COLO668 (cell line): ENCODE results near the gene HMGB3.
"Not testable (repeated sequence)": the region's sequence is repeated elsewhere in the genome, so short reads cannot be mapped to it uniquely, and the experiment has no call there.

Experiments
- DNase-seq: peaks from one replicate; lab custom pipeline; 2025; ENCODE audit not compliant: unreplicated experiment; lab: John Stamatoyannopoulos, UW

Gene HMGB3

DNA sequence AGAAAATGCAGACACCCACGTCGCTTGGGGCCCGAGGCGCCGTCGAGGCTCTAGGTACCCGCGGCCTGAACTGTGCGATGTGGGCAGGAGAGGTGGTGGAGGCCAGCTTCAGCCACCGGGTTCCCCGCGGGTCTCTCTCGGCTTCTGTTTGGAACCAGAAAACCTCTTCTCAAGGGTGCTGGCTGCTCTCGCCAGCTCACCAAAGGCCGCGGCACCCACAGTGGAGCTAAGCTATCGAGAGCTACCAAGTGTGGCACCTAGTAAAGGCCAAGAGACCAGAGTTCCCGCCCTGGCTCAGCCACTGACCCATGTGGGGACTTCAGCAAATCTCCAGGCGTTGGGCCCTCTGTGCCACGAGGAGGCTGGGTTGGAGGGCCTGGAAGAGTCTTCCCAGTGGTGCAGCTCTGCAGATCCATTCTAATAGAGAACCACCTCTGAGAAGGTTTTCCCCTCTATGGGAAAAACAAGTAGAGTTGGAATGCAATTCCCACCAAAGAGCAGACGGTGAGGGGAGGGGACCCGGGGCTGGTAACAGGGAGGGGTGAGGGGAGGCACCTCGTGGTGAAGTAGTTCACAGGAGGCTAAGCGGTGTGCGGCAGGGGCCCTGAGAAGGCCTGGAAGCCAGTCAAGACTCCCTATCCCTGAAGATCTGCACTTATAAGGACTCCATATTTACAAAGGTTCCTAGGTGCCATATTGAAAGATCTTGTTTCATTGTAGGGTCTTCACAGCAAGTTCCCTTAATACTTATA, 5.5 kb upstream of the HMGB3 start:
- no peak for DNase-seq

DNA sequence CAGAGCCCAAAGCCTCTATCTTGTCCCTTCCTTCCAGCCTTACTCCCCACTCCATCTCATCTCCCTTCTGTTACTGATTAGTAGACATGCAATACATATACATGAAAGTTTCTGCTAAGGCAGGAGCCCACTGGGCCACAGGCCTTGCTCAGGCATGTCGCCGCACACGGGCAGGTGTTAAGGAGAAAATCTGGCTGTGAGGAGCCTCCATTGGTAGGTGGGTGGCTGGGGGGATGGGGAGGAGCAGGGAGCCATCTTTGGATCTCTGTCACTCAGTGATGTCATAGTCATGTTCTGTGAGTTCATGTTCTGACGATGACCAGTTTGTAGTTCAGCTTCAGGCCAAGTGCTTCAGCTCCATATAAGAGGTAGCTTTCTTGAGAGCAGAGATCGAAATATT, 2.9 kb upstream of the HMGB3 start:
- DNase-seq = no peak

DNA sequence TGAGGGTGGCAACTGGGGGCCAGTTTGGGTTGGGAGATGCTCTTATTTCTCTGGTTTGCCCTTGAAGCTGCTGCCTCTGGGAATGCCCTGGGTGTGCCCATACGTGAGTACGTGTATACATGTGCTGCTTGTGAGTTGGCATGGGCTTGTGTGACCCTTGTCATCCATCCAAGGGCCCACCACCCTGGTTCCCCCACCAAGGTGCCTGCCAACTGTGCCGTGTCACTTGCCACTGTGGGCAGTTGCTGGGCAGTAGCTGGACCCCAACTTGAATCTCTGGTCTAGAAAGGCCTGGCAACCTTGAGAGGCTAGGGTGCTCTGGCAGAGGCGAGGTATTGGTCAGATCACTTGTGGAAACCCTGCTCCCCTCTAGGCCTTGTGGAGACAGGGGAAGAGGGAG, 2.4 kb upstream of the HMGB3 start:
- no peak for DNase-seq

DNA sequence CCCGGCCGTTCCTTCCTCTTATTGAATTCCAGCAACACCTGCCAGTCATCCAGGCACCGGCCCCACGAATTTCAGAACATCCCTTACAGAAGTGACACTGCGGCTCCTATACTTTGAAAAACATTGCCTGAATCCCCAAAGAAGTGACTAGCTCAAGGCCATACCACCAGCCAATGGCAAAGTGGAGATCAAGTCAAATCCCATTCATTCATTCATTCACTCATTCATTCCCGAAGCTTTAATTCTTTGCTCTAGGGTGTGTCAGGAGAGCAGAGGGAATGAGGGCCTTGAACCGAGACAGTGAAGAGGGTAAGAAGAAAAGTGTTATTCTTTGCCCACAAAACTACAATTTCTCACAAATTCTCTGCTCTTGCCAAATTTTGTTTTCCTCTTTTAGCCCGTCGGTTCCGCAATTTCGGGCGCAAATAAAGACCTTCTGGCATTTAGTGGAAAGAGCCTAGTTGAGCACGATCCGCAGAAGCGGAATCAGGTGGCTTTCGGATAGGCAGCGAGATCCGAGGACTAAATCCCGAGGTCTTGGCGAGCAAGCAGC, 824 bp upstream of the HMGB3 start:
- no peak for DNase-seq

DNA sequence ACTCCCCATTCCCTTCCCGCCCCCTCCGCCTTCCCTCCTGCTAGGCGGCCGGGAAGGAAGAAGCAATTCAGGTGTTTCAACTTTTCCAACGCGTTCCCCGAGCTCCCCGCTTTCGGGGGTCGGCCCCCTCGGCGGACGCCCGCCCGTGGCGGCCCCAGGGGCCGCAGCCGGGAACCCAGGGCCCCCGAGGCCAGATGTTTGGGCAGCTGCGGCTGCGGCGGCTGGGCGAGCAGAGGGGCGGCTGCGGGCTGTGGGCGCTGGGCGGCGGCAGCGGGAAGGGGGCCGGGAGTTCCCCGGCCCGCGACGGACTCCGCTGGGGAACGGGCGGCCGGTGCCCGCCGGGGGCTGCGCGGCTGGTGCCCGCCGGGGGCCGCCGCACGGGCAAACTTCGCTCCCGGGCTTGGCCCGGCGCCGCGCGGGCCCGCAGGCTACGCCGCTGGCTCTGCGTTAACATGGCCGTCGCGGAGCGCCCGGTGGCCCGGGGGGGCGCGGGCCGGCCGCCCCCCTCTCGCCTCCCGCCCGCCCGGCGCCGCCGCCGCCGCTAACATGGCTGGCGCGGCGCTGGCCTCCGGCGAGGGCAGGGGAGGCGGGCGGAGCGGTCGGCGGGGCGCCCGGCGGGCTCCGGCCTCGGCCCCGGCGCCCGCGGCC, 510 bp downstream of the HMGB3 start:
- DNase-seq = peak; percentile 68

DNA sequence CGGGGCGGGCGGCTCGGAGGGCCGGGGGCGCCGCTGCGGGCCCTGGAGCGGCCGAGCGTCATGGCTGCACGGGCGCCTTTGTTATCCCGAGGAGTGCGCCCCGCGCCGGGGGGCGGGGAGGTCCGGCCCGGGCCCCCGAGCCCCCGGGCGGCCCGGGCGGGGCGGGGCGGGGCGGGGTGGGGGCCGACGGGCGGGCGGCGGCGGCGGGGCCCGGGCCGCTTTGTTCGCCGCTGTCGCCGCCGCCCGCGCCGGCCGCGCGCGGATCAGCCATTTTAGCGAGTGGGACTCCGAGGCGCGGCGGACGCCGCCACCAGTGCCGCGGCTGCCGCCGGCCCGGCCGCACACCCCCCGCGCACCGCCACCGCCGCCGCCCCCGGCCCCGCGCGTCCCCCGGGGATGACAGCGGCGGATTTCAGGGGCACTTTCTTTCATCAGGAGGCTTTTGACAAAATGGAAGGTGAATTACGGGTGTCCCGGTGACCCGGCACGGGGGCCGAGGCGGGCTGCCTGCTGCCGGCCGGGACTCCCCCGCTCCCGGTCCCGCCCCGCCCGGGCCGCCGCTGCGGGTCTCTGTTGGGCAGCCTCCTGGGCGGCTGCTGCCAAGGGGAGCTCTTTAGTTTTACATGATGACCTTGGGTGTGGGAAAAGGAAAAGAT, 1.2 kb downstream of the HMGB3 start:
- DNase-seq = peak; percentile 64

DNA sequence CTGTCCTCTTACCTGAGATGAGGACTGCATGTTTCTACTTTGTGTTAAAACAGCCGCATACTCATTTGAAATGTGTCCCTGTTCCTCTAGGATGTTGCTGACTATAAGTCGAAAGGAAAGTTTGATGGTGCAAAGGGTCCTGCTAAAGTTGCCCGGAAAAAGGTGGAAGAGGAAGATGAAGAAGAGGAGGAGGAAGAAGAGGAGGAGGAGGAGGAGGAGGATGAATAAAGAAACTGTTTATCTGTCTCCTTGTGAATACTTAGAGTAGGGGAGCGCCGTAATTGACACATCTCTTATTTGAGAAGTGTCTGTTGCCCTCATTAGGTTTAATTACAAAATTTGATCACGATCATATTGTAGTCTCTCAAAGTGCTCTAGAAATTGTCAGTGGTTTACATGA, 4.6 kb downstream of the HMGB3 start:
- DNase-seq = not testable (repeated sequence)

DNA sequence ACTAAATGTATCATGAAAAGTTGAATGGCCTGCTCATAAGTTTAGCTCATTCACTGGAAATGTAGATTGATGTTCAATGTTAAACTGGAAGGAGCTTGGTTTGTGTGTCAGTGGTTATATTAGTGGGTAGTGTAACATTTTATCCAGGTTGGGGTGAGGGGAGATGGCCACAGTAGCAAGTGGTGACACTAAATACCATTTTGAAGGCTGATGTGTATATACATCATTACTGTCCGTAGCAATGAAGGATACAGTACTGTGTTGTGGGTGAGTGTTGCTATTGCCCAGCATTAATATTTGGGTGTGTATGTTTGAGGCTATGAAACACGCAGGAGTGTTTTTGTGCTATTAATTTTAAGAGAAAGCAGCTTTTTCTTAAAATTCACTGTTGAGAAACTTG, 6.3 kb downstream of the HMGB3 start:
- no peak for DNase-seq

DNA sequence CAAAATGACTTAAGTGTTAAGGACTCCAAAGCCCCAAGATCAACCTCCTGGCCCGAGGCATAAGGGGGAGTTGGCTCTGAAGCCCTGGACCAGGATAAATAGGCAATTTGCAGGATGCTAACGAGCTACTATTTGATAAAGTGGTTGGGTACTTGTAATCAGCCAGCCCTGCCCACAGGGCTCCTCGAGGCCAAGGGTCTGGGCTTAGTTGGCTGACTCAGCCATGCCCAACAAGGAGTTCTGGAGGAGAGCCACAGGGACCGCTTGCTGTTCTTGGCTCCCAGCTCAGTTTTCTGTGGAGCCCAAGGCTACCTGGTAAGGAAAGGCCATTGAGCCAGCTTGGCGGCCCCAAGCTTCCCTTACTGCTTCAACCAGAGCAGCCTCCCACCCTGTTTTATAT, 7.8 kb downstream of the HMGB3 start:
- DNase-seq = no peak

DNA sequence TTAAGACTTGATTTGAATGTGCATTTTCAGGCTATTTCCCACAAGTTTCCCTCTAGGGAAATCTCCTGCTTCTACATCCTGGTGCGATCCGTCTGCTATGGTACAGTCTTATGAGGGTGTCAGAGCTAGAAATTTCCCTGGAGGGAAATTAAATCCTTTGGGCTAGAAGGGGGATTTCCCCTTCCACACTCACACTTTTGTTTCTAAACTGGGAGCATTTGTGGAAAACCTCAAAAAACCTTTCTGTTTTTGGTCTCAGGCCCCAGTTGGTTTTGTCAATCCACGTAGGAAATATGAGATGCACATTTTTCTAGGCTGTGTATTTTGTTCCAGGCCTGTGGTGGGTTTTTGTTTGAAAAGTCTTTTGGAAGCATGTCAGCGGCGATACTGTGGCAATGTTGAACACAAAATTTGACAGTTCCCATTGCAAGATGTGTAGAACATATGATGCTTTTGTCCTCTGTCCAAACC, 17.8 kb downstream of the HMGB3 start:
- no peak for DNase-seq

DNA sequence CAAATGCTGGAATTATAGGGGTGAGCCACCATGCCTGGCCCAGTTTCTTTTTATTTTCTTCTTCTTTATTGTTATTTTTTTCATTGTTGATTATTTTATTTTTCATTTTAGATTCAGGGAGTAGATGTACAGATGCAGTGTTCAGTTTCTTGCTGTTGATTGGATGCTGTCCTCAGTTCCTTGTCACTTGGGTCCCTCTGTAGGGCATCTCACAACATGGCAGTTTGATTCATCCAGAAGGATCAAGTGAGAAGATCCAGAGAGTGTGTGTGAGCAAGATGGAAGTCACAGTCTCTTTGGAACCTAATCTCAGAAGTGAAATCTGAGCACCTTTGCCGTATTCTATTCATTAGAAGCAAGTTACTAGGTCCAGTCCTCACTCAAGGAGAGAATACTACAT, 20.9 kb downstream of the HMGB3 start:
- DNase-seq = no peak

DNA sequence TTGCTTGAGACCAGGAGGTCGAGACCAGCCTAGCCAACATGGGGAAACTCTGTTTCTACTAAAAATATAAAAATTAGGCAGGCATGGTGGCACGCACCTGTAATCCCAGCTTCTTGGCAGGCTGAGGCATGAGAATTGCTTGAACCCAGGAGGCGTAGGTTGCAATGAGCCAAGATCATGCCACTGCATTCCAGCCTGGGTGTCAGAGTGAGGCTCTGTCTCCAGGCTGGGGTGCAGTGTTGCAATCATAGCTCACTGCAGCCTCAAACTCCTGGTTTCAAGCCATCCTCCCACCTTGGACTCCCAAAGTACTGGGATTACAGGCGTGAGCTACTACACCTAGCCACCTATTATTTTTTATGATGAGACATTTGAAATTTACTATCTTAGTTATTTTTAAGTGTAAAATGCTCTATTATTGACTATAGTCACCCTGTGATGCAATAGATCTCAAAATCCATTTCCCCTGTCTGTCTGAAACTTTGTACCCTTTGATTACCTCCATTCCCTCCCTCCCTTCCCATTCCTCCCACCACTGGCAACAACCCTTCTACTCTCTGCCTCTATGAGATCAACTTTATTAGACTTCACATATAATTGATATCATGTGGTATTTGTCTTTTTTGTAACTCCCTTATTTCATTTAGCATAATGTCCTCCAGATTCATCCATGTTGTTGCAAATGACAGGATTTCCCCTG, 23.4 kb downstream of the HMGB3 start:
- DNase-seq = no peak

DNA sequence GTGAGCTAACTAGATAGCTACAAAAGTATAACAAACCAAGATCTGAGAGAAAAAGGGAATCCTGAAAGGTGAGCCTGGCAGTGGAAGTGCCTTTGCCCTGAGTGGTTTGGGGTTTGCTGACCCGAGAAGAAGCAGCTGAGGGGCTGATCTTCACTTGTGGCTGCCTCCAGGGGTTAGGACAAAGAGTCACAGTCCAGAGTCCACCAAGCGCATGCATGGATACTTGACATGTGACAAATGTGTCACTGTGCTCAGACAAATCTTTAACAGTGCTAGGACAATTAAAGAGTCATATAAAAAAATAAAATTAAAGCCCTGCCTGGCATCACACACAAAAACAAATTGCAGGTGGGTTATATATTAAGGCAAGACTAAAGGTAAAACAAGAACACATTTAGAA, 26.4 kb downstream of the HMGB3 start:
- no peak for DNase-seq

DNA sequence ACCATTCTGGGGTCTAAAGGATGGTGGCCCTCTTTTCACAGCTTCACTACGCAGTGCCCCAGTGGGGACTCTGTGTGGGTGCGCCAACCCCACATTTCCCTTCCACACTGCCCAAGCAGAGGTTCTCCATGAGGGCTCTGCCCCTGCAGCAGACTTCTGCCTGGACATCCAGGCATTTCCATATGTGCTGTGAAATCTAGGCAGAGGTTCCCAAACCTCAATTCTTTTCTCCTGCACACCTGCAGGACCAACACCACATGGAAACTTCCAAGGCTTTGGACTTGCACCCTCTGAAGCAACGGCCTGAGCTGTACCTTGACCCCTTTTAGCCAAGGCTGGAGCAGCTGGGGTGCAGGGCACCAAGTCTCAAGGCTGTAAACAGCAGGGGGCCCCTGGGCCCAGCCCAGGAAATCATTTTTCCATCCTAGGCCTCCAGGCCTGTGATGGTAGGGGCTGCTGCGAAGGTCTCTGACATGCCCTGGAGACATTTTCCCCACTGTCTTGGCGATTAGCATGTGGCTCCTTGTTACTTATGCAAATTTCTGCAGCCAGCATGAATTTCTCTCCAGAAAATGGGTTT, 30.1 kb downstream of the HMGB3 start:
- DNase-seq = no peak

DNA sequence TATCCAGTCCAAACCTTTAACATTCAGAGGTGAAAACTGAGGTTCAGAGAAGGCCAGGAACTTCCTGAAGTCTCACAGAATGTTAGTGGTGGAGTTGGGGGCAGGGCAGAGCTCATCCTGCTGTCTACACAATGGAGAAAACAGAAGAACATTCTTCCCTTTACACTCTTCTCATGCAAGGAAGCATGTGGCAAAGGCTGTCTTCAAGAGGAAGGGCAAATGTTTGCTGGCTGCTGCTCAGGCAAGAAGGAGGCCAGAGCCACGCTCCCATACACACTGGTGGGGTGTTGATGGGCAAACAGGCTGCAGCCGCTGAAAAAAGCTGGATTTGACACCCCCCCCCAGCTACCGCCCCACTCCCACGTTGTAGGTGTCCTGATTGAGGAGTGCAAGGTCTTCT, 32.5 kb downstream of the HMGB3 start:
- no peak for DNase-seq

DNA sequence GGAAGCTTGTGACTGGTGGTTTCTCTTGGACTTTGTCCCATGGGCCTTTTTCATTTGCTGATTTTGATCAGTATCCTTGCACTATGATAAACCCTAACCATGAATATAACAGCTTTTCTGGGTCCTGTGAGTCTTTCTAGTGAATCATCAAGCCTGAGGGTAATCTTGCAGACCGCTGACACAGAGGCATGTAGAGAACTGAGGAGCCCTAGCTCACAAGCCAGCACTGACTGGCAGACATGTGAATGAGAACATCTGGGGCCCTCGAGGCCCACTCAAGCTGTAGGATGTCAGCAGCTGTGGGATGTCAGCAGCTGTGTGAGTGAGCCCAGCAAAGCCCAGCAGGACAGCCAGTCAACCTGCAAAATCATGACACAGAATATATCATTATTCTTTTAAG, 36.7 kb downstream of the HMGB3 start:
- no peak for DNase-seq

DNA sequence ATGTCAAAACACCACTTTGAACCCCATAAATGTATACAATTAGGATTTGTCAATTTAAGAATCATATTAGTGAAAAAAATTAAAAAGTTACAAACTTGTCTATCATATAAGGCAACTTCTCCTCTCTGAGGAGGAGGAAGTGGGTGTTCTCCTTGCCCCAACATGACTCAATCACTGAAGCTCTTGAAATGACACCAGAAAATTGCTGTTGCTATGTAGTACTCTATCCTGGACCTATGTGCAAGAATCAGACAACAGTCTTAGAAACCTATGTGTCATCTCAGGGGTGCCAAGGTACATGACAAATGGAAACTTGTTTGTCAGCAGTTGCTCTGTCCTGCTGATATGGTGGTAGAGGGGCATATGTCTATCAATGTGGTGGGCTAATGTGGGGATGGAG, 47.7 kb downstream of the HMGB3 start:
- no peak for DNase-seq

DNA sequence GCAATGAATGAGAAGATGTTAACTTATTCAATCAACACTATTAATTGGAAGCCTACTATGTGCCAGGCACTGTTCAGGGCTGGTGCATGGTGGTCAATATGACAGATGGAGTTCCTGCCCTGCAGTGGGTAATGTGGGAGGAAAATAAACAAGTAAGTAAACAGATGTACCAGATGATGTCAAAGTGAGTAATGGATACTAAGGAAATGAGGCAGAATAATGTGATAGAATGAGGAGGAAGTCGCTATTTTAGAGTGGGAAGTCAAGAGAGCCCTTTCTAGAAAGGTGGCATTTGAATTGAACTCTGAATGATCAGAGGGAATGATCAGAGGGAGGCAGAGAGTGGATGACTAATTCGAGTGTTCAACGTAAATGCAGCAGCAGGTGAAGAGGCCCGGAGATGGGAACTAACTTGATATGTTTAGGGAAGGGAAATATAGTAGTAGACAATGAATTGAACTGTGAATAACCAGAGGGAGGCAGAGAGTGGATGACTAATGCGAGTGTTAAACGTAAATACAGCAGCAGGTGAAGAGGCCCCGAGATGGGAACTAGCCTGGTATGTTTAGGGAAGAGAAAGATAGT, 48.3 kb downstream of the HMGB3 start:
- DNase-seq = no peak

DNA sequence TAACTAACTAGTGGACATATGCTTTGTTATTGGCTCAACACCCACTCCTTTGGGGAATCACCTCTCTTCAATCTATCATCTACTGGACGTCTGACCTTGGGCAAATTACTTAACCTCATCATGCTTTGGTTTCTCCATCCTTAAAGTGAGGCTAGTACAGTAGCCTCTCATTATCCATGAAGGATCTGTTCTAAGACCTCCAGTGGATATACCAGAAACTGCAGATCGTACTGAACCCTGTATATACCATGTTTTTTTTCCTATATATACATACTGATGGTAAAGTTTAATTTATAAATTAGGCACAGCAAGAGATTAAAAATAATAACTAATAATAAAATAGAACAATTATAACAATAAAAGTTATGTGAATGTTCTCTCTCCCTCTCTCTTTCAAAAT, 56.2 kb downstream of the HMGB3 start:
- DNase-seq = no peak
